Transverse colon (tissue), 4 donors: ENCODE results near the gene PRICKLE1. TPM values are rescaled to one million over a fixed set of nuclear protein-coding genes. Genes with fewer than 3 reads are reported as not detected.

ENCODE experiments used
- DNase-seq: peaks from one replicate; pipeline ENCODE4 v3.0.0-alpha.2; 2019
- H3K27ac ChIP-seq, 4 donors: fragments of 200-600 bp; sonication (generic); 2 replicates each; pipeline ENCODE4 v1.5.1; 2016 to 2018; ENCODE audit warnings: inconsistent platforms in 4 of 4
- H3K27me3 ChIP-seq: fragments of 200-600 bp; sonication (generic); 2 replicates; pipeline ENCODE4 v1.5.1; 2017; ENCODE audit warnings: inconsistent platforms
- H3K36me3 ChIP-seq, 4 donors: fragments of 200-600 bp; sonication (generic); 2 replicates each; pipeline ENCODE4 v1.5.1; 2017 to 2019; ENCODE audit warnings: inconsistent platforms in 4 of 4
- H3K4me1 ChIP-seq, 4 donors: fragments of 200-600 bp; sonication (generic); 2 replicates each; pipeline ENCODE4 v1.5.1; 2017 to 2020; ENCODE audit warnings: inconsistent platforms in 4 of 4
- H3K4me3 ChIP-seq, 4 donors: fragments of 200-600 bp; sonication (generic); 1 replicate in 1 of 4; 2 replicates in 3 of 4; pipeline versions ENCODE4 v1.5.1 to v1.6.1; 2017 to 2019; ENCODE audit warnings: inconsistent platforms in 4 of 4
- H3K9me3 ChIP-seq, 2 donors: fragments of 200-600 bp; sonication (generic); 2 replicates each; pipeline ENCODE4 v1.5.1; 2017 to 2019; ENCODE audit warnings: inconsistent platforms in 2 of 2
- EP300 ChIP-seq: sonication (generic); formaldehyde crosslinking; IDR thresholded peaks from one replicate; pipeline ENCODE4 v1.6.1; 2017; ENCODE audit warnings: antibody characterized with exemption, low read depth
- POLR2A ChIP-seq: fragments of 450-650 bp; IDR thresholded peaks from one replicate; pipeline ENCODE4 v1.6.1; 2016; ENCODE audit warnings: antibody characterized with exemption, mild to moderate bottlenecking, moderate library complexity
- POLR2AphosphoS5 ChIP-seq, 3 donors: sonication (generic); formaldehyde crosslinking; IDR thresholded peaks; one replicate each; pipeline ENCODE4 v1.6.1; 2016; ENCODE audit warnings: antibody characterized with exemption in 3 of 3
- WGBS, 2 donors: methylation state at CpG; one replicate each; pipeline ENCODE4 v1.1.5; 2018; ENCODE audit warnings: low coverage in 1 of 2; 5-methylcytosine and 5-hydroxymethylcytosine counted together
- in situ Hi-C, 4 donors: fragments of 200-750 bp; cut with MboI; loops; one replicate each; pipeline versions ENCODE4 v1.15.0 to v1.15.1; 2017; ENCODE audit warnings: low sequenced_read_pairs in 3 of 4, low pct_ligation_motif_present in 1 of 4, low pct_unique_long_range_greater_than_20kb in 1 of 4
- intact Hi-C: fragments of 100-400 bp; cut with DNase I; formaldehyde crosslinking; loops from one replicate; pipeline ENCODE4 v1.15.1; 2023; ENCODE audit warnings: low total_unique reads
- total RNA-seq, 4 donors: library from RNA; depleted of rRNA; stranded (reverse); fragments of >200 nt; gene quantifications; one replicate each; pipeline ENCODE4 v1.1.0, GENCODE V29; 2016
- TF ChIP-seq, protein P1 (sequence below), 5 experiments: fragments of 200-600 bp in 3 of 5; fragments of 450-650 bp in 2 of 5; sonication (generic) in 3 of 5; IDR thresholded peaks; 1 replicate in 2 of 5; 2 replicates in 3 of 5; pipeline ENCODE4 v1.5.1; 2016 to 2017; ENCODE audit warnings: antibody characterized with exemption in 5 of 5, inconsistent platforms in 3 of 5, mild to moderate bottlenecking in 2 of 5, moderate library complexity in 1 of 5

PRICKLE1 gene
- total RNA-seq, 4 donors from 2014 or later: 1.2 to 6.4 (median 2.8) TPM

DNA sequence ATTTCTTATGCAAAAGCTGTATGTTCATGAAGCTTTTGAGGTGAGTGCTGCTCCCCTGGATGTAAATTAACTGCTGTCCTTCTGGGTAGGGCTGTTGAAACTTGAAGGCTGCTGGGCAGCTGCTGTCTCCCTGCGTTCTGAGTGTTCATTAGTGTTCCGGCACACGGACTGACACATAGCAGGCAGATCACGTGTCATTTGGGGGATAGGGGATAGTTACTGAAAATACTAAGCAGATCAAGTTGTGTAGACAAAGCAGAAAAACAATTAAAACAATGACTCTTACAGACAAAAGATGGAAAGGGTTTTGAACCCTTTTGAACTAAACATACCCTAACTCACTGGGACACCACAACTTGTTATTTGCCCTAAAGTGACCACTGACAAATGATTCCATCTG lies 82.5 kb downstream of the PRICKLE1 start:
- intact Hi-C loops: no loop called here
- 80 to 83% methylated on average over 1 to 4 of the region's 4 CpGs for WGBS, 2 donors

DNA sequence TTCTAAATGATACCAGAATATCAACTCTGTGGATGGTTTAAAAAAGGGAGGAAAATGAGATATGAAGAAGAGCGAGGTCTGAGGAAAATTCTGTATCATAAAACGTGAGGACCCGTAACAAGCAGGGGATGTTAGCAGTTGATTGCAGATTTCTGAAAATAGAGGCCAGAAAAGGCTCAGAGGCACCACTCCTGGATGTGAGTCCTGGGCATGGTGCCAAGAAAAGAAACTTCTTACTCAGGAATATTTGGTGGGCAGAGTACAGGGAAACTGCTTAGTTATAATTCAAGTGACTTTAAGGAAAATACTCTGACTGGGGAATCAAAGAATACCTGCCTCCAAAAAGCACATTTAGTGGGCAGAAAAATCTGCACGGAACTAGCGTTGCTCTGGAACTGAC lies 85.5 kb downstream of the PRICKLE1 start:
- intact Hi-C loops (no loop called here), in situ Hi-C loops (no loop called here)
- DNase-seq: no peak
- TF ChIP-seq POLR2AphosphoS5 (IDR thresholded peaks at IDR 0.05): no peak
- no peak for TF ChIP-seq POLR2A
- no peak for TF ChIP-seq EP300
- TF ChIP-seq, protein P1, sequence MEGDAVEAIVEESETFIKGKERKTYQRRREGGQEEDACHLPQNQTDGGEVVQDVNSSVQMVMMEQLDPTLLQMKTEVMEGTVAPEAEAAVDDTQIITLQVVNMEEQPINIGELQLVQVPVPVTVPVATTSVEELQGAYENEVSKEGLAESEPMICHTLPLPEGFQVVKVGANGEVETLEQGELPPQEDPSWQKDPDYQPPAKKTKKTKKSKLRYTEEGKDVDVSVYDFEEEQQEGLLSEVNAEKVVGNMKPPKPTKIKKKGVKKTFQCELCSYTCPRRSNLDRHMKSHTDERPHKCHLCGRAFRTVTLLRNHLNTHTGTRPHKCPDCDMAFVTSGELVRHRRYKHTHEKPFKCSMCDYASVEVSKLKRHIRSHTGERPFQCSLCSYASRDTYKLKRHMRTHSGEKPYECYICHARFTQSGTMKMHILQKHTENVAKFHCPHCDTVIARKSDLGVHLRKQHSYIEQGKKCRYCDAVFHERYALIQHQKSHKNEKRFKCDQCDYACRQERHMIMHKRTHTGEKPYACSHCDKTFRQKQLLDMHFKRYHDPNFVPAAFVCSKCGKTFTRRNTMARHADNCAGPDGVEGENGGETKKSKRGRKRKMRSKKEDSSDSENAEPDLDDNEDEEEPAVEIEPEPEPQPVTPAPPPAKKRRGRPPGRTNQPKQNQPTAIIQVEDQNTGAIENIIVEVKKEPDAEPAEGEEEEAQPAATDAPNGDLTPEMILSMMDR (IDR thresholded peaks at IDR 0.05): no peak
- Histone ChIP-seq H3K27me3 (no peaks in the 10 kb centered on the region), H3K36me3 (no peaks in the 10 kb centered on the region), H3K4me3 (no peak overlapping the region), H3K4me1 (no peaks in the 10 kb centered on the region), H3K27ac (no peak overlapping the region), H3K9me3 (no peaks in the 10 kb centered on the region)
- 57 to 75% methylated on average over 5 of the region's 5 CpGs for WGBS, 2 donors

More for the DNA sequence above, 82.5 kb downstream of the PRICKLE1 start:
- TF ChIP-seq EP300: no peak
- TF ChIP-seq, protein P1 (IDR thresholded peaks at IDR 0.05): no peak
- no peak for TF ChIP-seq POLR2AphosphoS5 (IDR thresholded peaks at IDR 0.05)
- no peak for TF ChIP-seq POLR2A
- Histone ChIP-seq H3K4me1 (no peaks in the 10 kb centered on the region), H3K4me3 (no peak overlapping the region), H3K36me3 (no peaks in the 10 kb centered on the region), H3K27ac (no peak overlapping the region), H3K27me3 (no peaks in the 10 kb centered on the region), H3K9me3 (no peaks in the 10 kb centered on the region)
- in situ Hi-C loops: no loop called here
- DNase-seq: no peak

GRCh38 chr12:42502682-42503081 lies 86.9 kb downstream of the PRICKLE1 start:
- H3K4me3 ChIP-seq: no peak overlapping the region
- no peaks in the 10 kb centered on the region for H3K4me1 ChIP-seq
- no peaks in the 10 kb centered on the region for H3K27me3 ChIP-seq
- WGBS, 2 donors: 66 to 78% methylated on average over 6 of the region's 6 CpGs
- H3K9me3 ChIP-seq: no peaks in the 10 kb centered on the region
- no peaks in the 10 kb centered on the region for H3K36me3 ChIP-seq
- H3K27ac ChIP-seq: no peak overlapping the region
- TF ChIP-seq POLR2A: no peak
- TF ChIP-seq EP300: no peak
- DNase-seq: no peak
- in situ Hi-C loops (no loop called here), intact Hi-C loops (no loop called here)

- DNase-seq: no peak
- H3K9me3 ChIP-seq: no peaks in the 10 kb centered on the region
- H3K27me3 ChIP-seq: no peaks in the 10 kb centered on the region
- intact Hi-C loops: no loop called here
- WGBS, 2 donors: 83 to 85% methylated on average over 2 to 3 of the region's 3 CpGs
- H3K36me3 ChIP-seq: no peaks in the 10 kb centered on the region
- TF ChIP-seq EP300: no peak
- TF ChIP-seq POLR2A: no peak
- TF ChIP-seq, protein P1 (IDR thresholded peaks at IDR 0.05): no peak
- TF ChIP-seq POLR2AphosphoS5 (IDR thresholded peaks at IDR 0.05): no peak
- H3K27ac ChIP-seq: no peak overlapping the region
- no peak overlapping the region for H3K4me3 ChIP-seq
- H3K4me1 ChIP-seq: no peaks in the 10 kb centered on the region
- in situ Hi-C loops: loop anchor here in 2 of 4 donors (25.0 kb wide), 2 partner anchors 89 to 789 kb away; partner anchors contain the start of gene PRICKLE1 (in 1 of the 2)
Measured at GRCh38 chr12:42498549-42499247, 90.8 kb downstream of the PRICKLE1 start.
